ENCODE results near the gene WFDC13.

DNA sequence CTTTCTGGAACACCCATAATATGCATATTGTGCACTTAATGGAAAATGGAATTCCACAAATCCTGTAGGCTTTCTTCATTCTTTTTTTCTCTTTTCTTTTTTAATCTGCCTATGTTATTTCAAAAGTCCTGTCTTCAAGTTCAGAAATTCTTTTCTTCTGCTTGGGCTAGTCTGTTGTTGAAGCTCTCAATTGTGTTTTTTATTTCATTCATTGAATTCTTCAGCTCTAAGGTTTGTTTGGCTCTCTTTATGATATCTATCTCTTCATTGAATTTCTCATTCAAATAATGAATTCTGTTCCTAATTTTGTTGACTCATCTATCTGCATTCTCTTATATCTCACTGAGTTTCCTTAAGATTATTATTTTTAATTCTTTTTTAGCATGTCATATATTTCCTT lies 30.4 kb downstream of the WFDC13 start:
- no peak for TF ChIP-seq CTCF (conservative IDR thresholded peaks at IDR 0.05; ENCODE audit: low read length)
- TF ChIP-seq EZH2phosphoT487 (IDR thresholded peaks at IDR 0.05; ENCODE audit: borderline replicate concordance), result no peak
